Spleen (tissue), 11 donors: ENCODE data around the gene AGPS. TPM values are rescaled to one million over a fixed set of nuclear protein-coding genes. Genes with fewer than 3 reads are reported as not detected.

ENCODE experiments used
- DNase-seq: peaks from one replicate; pipeline ENCODE4 v3.0.0-alpha.2; 2020
- H3K27ac ChIP-seq, 8 donors: fragments of 200-600 bp; sonication (generic) in 7 of 8; 1 replicate in 4 of 8; 2 replicates in 4 of 8; pipeline versions ENCODE4 v1.5.0 to v1.8.0; 2016 to 2021; ENCODE audit warnings: inconsistent platforms in 4 of 8, mild to moderate bottlenecking in 4 of 8, moderate library complexity in 1 of 8
- H3K27me3 ChIP-seq, 7 donors: fragments of 200-600 bp; sonication (generic) in 6 of 7; replicated peaks in 1 of 7; 1 replicate in 4 of 7; 2 replicates in 3 of 7; pipeline versions ENCODE4 v1.5.0 to v1.8.0; 2016 to 2021; ENCODE audit warnings: inconsistent platforms in 3 of 7, mild to moderate bottlenecking in 1 of 7
- H3K36me3 ChIP-seq, 6 donors: fragments of 200-600 bp; sonication (generic) in 5 of 6; 1 replicate in 4 of 6; 2 replicates in 2 of 6; pipeline versions ENCODE4 v1.5.0 to v1.8.0; 2016 to 2021; ENCODE audit warnings: inconsistent platforms in 2 of 6
- H3K4me1 ChIP-seq, 6 donors: fragments of 200-600 bp; sonication (generic) in 5 of 6; 1 replicate in 3 of 6; 2 replicates in 3 of 6; pipeline versions ENCODE4 v1.5.0 to v1.8.0; 2016 to 2021; ENCODE audit warnings: inconsistent platforms in 3 of 6
- H3K4me3 ChIP-seq, 8 donors: fragments of 200-600 bp; sonication (generic) in 7 of 8; 1 replicate in 4 of 8; 2 replicates in 4 of 8; pipeline versions ENCODE4 v1.5.0 to v1.8.0; 2016 to 2021; ENCODE audit warnings: inconsistent platforms in 4 of 8, mild to moderate bottlenecking in 4 of 8, moderate library complexity in 2 of 8
- H3K9me3 ChIP-seq, 8 donors: fragments of 200-600 bp; sonication (generic) in 7 of 8; 1 replicate in 4 of 8; 2 replicates in 4 of 8; pipeline versions ENCODE4 v1.5.0 to v1.8.0; 2016 to 2021; ENCODE audit warnings: inconsistent platforms in 4 of 8
- POLR2A ChIP-seq, 3 donors: fragments of 450-650 bp; IDR thresholded peaks; one replicate each; pipeline ENCODE4 v1.5.1; 2017; ENCODE audit warnings: antibody characterized with exemption in 3 of 3, mild to moderate bottlenecking in 1 of 3
- POLR2AphosphoS5 ChIP-seq, 3 donors: sonication (generic); formaldehyde crosslinking; IDR thresholded peaks; one replicate each; pipeline ENCODE4 v1.5.1; 2017; ENCODE audit warnings: antibody characterized with exemption in 3 of 3
- WGBS, 5 donors: extraction: QIAGEN DNeasy Blood & Tissue Kit in 3 of 5; methylation state at CpG; one replicate each; pipeline versions ENCODE4 v1.1.5 to v1.1.7; 2013 to 2018; 5-methylcytosine and 5-hydroxymethylcytosine counted together
- intact Hi-C: fragments of 100-400 bp; cut with DNase I; formaldehyde crosslinking; loops from one replicate; pipeline ENCODE4 v1.15.0; 2023; ENCODE audit warnings: low total_unique reads
- polyA plus RNA-seq, 3 donors: library from polyadenylated mRNA; stranded (reverse); fragments of 200-250 nt; gene quantifications; one replicate each; pipeline ENCODE4 v1.2.1, GENCODE V29; 2013
- total RNA-seq, 7 donors: library from RNA; depleted of rRNA in 3 of 7; stranded (reverse); fragments of >200 nt in 3 of 7; fragmentation: NEBNext Ultra II Directional in 4 of 7; extraction: Animal tissue kit (Norgen Biotek cat#: 25700) in 4 of 7; gene quantifications; one replicate each; pipeline versions ENCODE4 v1.1.0 to v1.2.1, GENCODE V29; 2016 to 2021
- TF ChIP-seq, protein P1 (sequence below), 11 experiments: fragments of 200-600 bp in 7 of 11; fragments of 450-650 bp in 4 of 11; sonication (generic) in 4 of 11; IDR thresholded peaks in 8 of 11; conservative IDR thresholded peaks in 3 of 11; 1 replicate in 7 of 11; 2 replicates in 4 of 11; pipeline versions ENCODE4 v1.4.0 to v1.8.0; 2016 to 2021; ENCODE audit warnings: antibody characterized with exemption in 11 of 11, inconsistent platforms in 4 of 11, mild to moderate bottlenecking in 1 of 11
- donor health status: healthy with polysubstance abuse.
- donor health status: DM: no; HTN: no; CAD: no; lungs with moderate emphysema.
- donor health status: DM: no; HTN: no; CAD: no.
- donor health status: Bipolar disorder and iron deficiency.
- donor health status: healthy.
- donor health status: DM: no; HTN: no; CAD: no.
- donor health status: DM: yes; HTN: yes; CAD: no.

The AGPS gene
- total and polyA plus RNA-seq, 10 donors: 3.3 to 44.5 (median 28.2) TPM

DNA sequence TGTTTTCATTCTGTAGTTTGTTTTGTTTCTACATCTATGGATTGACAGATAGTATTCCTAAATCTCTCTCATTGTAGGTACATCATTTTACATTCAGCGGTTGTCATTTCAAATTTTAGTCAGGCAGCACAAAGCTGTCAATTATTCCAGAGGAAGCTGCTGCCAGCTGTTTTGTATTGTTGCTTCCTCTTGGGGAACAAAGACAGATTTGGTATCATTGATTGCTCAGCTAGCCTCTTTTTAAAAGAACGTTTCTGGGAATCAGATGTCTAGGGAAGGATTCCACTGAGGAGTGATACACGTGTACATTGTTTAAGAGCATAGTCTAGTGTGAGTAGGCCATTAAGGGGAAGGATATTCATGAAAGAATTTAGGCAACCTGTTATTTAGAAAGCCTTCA is 145.8 kb downstream of the AGPS start:
- Histone ChIP-seq H3K27me3 (no peaks in the 10 kb centered on the region), H3K9me3 (no peaks in the 10 kb centered on the region), H3K27ac (no peak overlapping the region), H3K36me3 (peaks cover 0 to 18% (median 0%) of the 10 kb centered on the region in 6 donors), H3K4me3 (no peak overlapping the region), H3K4me1 (no peaks in the 10 kb centered on the region)
- TF ChIP-seq POLR2A (IDR thresholded peaks at IDR 0.05): no peak
- TF ChIP-seq POLR2AphosphoS5 (IDR thresholded peaks at IDR 0.05): no peak
- TF ChIP-seq, protein P1, sequence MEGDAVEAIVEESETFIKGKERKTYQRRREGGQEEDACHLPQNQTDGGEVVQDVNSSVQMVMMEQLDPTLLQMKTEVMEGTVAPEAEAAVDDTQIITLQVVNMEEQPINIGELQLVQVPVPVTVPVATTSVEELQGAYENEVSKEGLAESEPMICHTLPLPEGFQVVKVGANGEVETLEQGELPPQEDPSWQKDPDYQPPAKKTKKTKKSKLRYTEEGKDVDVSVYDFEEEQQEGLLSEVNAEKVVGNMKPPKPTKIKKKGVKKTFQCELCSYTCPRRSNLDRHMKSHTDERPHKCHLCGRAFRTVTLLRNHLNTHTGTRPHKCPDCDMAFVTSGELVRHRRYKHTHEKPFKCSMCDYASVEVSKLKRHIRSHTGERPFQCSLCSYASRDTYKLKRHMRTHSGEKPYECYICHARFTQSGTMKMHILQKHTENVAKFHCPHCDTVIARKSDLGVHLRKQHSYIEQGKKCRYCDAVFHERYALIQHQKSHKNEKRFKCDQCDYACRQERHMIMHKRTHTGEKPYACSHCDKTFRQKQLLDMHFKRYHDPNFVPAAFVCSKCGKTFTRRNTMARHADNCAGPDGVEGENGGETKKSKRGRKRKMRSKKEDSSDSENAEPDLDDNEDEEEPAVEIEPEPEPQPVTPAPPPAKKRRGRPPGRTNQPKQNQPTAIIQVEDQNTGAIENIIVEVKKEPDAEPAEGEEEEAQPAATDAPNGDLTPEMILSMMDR (IDR thresholded peaks at IDR 0.05 in 8 of 11, conservative IDR thresholded peaks at IDR 0.05 in 3 of 11): no peak
- 70 to 73% (median 73%) methylated on average over 3 of the region's 3 CpGs for WGBS, 5 donors
- no peak for DNase-seq
- intact Hi-C loops: no loop called here

DNA sequence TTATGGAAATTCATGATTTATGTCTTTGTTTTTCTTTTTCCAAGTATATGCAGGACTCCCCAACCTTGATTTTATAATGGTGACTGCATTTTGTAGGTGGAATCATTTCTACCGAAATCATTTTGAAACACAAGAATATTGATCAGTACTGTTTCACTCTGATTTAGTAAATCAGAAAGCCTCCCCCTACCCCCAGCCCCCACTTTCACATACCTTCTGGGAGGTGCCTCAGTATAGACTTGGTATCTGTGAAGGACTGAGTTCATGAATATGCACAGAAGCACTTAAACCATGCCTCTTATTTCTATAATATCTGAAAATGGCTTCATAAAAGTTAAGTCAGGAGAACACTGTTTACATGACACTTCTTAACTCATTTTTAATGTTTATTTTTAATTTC is 147.7 kb downstream of the AGPS start:
- WGBS, 5 donors: 72 to 94% (median 91%) methylated on average over 1 of the region's 1 CpG
- H3K4me3 ChIP-seq: no peak overlapping the region
- peaks cover 0 to 18% (median 0%) of the 10 kb centered on the region in 6 donors for H3K36me3 ChIP-seq
- TF ChIP-seq, protein P1 (IDR thresholded peaks at IDR 0.05 in 8 of 11, conservative IDR thresholded peaks at IDR 0.05 in 3 of 11): no peak
- TF ChIP-seq POLR2A (IDR thresholded peaks at IDR 0.05) (no peak), POLR2AphosphoS5 (IDR thresholded peaks at IDR 0.05) (no peak)
- intact Hi-C loops: no loop called here
- H3K27me3 ChIP-seq: no peaks in the 10 kb centered on the region
- H3K9me3 ChIP-seq: no peaks in the 10 kb centered on the region
- H3K4me1 ChIP-seq: peaks cover 0 to 3% (median 0%) of the 10 kb centered on the region in 6 donors
- H3K27ac ChIP-seq: no peak overlapping the region
- no peak for DNase-seq

DNA sequence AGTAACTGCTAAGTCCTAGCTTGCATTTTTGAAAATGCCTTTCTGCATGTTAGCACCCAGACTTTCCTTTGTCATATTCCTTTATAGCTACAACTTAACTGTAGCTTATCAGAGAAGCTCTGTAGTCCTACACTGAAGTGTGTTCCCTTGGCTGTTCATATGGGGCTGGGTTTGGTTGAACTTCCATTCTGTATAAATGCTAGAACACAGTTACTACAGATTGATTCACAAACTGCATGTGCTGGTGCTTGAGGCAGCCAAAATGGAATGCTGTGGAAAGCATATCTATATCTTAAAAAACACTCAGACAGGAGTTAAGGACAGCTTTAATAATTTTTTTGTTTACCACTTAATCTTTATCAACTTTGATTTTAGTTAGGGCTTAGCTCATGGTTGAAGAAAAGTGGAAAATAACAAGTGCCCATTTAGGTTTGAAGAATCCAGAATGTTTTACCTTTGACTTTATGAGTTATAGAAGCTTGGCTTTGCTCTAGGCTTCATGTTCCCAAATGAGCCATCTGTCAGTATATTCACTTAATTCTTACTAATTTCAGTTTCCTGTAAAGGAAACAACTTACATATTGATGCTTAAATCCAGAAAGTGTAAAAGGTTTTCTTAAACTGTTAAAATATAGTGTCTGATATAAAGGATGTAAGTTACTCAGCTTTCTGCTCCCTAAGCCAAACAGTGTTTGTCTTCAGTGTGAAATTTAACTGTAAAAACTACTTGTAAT is 148.9 kb downstream of the AGPS start:
- DNase-seq: no peak
- Histone ChIP-seq H3K27ac (no peak overlapping the region), H3K9me3 (peaks cover 0 to 8% (median 0%) of the 10 kb centered on the region in 8 donors), H3K4me1 (peaks cover 0 to 3% (median 0%) of the 10 kb centered on the region in 6 donors), H3K36me3 (peaks cover 0 to 18% (median 0%) of the 10 kb centered on the region in 6 donors), H3K27me3 (no peaks in the 10 kb centered on the region), H3K4me3 (no peak overlapping the region)
- intact Hi-C loops: no loop called here
- TF ChIP-seq POLR2AphosphoS5 (IDR thresholded peaks at IDR 0.05) (no peak), POLR2A (IDR thresholded peaks at IDR 0.05) (no peak)
- TF ChIP-seq, protein P1 (IDR thresholded peaks at IDR 0.05 in 8 of 11, conservative IDR thresholded peaks at IDR 0.05 in 3 of 11): no peak

DNA sequence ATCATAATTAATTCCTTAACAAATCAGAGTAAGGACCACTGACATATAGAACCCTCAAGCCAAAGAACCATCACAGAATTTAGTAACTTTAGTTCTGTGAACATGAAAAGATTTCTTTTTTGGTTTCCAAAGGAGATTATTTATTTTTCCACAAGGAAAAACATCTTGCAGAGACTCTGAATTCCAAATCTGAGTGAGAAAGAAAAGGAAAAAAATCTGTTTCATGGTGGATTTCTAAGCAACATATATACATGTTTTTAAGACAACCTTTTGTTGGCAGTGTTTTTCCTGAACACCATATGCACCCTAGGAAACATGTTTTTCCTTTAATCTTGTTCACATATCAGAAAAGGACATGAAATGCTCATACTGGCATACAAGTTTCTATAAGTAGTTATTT is 149.8 kb downstream of the AGPS start:
- intact Hi-C loops: no loop called here
- peaks cover 0 to 18% (median 0%) of the 10 kb centered on the region in 6 donors for H3K36me3 ChIP-seq
- peaks cover 0 to 8% (median 0%) of the 10 kb centered on the region in 8 donors for H3K9me3 ChIP-seq
- DNase-seq: no peak
- H3K27ac ChIP-seq: no peak overlapping the region
- no peaks in the 10 kb centered on the region for H3K27me3 ChIP-seq
- H3K4me3 ChIP-seq: no peak overlapping the region
- H3K4me1 ChIP-seq: peaks cover 0 to 3% (median 0%) of the 10 kb centered on the region in 6 donors
- no peak for TF ChIP-seq POLR2AphosphoS5 (IDR thresholded peaks at IDR 0.05)
- TF ChIP-seq, protein P1 (IDR thresholded peaks at IDR 0.05 in 8 of 11, conservative IDR thresholded peaks at IDR 0.05 in 3 of 11): no peak
- no peak for TF ChIP-seq POLR2A (IDR thresholded peaks at IDR 0.05)
